ENCODE measurements around the gene CPB2.

Gene CPB2

DNA sequence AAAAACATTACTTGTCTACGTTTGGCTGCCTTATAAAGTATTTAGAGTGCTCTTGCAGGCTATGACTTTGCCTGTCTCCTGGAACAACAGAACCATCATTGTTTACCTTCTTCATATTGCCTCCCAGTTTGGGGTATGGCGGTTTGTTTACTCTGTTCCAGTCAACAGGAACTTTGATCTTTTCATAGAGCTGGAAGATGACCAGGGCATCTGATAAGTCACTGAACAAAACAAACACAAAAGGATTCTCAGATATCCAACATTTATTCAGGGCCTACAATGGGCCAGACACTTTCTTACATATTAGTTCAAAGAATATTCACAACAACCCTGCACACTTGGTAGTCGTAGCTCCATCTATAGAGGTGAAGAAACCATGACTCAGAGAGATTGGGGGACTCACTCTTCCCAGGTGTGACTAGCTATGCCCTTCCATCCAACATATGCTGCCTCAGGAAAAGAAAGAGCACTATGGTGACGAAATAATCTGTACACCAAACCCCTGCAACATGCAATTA, 38.4 kb upstream of the CPB2 start (continued):
- TF ChIP-seq BACH2 (CRISPR knock-in tag; IDR thresholded peaks at IDR 0.05; ENCODE audit: borderline replicate concordance) (no peak), ZFP3 (CRISPR knock-in tag; IDR thresholded peaks at IDR 0.05) (no peak), ARNTL (CRISPR knock-in tag; IDR thresholded peaks at IDR 0.05; ENCODE audit: borderline replicate concordance, low read depth) (no peak), RARB (CRISPR knock-in tag; IDR thresholded peaks at IDR 0.05) (no peak), ESRRG (CRISPR knock-in tag; IDR thresholded peaks at IDR 0.05) (no peak), PPARA (CRISPR knock-in tag; IDR thresholded peaks at IDR 0.05; ENCODE audit: borderline replicate concordance) (no peak), TCF4 (CRISPR knock-in tag; IDR thresholded peaks at IDR 0.05; ENCODE audit: borderline replicate concordance) (no peak)

DNA sequence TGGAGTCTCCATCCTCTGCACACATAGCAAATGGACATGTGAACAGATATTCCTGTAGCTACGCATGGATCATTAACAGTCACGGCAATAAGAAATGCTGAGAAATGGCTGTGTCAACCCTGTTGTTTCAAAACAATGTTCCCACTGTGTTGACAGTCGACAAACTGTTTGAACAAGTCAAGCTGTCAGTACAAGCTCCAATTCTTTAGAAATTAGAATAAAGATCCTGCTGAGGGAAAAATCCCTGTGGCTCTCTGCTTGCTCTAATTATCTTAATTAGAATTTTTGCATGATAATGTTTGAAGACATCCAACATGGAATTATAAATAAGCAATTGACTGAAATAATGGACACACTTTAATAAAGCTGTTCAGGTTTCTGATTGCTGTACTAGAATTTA, 37.9 kb upstream of the CPB2 start:
- no peak for ATAC-seq

DNA sequence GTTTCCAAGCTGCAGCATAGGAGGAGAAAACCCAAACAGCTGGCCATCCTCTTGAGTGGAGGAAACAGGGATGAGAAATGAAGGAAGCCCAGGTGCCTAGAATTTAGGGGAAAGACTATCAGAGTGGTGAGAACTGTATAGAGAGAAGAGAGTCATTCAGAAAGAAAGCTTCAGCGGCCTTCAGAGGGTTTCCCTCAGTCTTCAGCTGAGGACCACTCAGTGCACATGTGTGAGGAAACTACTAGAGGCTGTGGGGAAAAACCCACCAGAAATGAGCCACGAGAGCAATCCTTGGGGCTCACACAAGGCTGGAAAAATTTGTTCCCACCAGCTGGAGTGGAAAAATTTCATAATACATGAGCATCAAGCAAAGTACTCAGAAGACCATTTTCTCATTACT, 35.2 kb upstream of the CPB2 start:
- ATAC-seq, result no peak
- TF ChIP-seq, protein P1, sequence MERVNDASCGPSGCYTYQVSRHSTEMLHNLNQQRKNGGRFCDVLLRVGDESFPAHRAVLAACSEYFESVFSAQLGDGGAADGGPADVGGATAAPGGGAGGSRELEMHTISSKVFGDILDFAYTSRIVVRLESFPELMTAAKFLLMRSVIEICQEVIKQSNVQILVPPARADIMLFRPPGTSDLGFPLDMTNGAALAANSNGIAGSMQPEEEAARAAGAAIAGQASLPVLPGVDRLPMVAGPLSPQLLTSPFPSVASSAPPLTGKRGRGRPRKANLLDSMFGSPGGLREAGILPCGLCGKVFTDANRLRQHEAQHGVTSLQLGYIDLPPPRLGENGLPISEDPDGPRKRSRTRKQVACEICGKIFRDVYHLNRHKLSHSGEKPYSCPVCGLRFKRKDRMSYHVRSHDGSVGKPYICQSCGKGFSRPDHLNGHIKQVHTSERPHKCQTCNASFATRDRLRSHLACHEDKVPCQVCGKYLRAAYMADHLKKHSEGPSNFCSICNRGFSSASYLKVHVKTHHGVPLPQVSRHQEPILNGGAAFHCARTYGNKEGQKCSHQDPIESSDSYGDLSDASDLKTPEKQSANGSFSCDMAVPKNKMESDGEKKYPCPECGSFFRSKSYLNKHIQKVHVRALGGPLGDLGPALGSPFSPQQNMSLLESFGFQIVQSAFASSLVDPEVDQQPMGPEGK (CRISPR knock-in tag; IDR thresholded peaks at IDR 0.05; ENCODE audit: borderline replicate concordance), result no peak
- TF ChIP-seq PPARA (CRISPR knock-in tag; IDR thresholded peaks at IDR 0.05; ENCODE audit: borderline replicate concordance) (no peak), ZFP3 (CRISPR knock-in tag; IDR thresholded peaks at IDR 0.05) (no peak), OSR1 (CRISPR knock-in tag; IDR thresholded peaks at IDR 0.05) (no peak), GLIS3 (CRISPR knock-in tag; IDR thresholded peaks at IDR 0.05) (no peak), BACH2 (CRISPR knock-in tag; IDR thresholded peaks at IDR 0.05; ENCODE audit: borderline replicate concordance) (no peak), ZC3H10 (CRISPR knock-in tag; IDR thresholded peaks at IDR 0.05) (no peak), ZNF8 (CRISPR knock-in tag; IDR thresholded peaks at IDR 0.05) (no peak), ZNF70 (CRISPR knock-in tag; IDR thresholded peaks at IDR 0.05) (no peak), ZFP30 (CRISPR knock-in tag; IDR thresholded peaks at IDR 0.05) (no peak), ISL1 (CRISPR knock-in tag; IDR thresholded peaks at IDR 0.05) (no peak), ESRRG (CRISPR knock-in tag; IDR thresholded peaks at IDR 0.05) (no peak), ARNTL (CRISPR knock-in tag; IDR thresholded peaks at IDR 0.05; ENCODE audit: borderline replicate concordance, low read depth) (no peak)
- TF ChIP-seq, protein P2, sequence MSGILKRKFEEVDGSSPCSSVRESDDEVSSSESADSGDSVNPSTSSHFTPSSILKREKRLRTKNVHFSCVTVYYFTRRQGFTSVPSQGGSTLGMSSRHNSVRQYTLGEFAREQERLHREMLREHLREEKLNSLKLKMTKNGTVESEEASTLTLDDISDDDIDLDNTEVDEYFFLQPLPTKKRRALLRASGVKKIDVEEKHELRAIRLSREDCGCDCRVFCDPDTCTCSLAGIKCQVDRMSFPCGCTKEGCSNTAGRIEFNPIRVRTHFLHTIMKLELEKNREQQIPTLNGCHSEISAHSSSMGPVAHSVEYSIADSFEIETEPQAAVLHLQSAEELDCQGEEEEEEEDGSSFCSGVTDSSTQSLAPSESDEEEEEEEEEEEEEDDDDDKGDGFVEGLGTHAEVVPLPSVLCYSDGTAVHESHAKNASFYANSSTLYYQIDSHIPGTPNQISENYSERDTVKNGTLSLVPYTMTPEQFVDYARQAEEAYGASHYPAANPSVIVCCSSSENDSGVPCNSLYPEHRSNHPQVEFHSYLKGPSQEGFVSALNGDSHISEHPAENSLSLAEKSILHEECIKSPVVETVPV (CRISPR knock-in tag; IDR thresholded peaks at IDR 0.05), result no peak
- TF ChIP-seq, protein P3, sequence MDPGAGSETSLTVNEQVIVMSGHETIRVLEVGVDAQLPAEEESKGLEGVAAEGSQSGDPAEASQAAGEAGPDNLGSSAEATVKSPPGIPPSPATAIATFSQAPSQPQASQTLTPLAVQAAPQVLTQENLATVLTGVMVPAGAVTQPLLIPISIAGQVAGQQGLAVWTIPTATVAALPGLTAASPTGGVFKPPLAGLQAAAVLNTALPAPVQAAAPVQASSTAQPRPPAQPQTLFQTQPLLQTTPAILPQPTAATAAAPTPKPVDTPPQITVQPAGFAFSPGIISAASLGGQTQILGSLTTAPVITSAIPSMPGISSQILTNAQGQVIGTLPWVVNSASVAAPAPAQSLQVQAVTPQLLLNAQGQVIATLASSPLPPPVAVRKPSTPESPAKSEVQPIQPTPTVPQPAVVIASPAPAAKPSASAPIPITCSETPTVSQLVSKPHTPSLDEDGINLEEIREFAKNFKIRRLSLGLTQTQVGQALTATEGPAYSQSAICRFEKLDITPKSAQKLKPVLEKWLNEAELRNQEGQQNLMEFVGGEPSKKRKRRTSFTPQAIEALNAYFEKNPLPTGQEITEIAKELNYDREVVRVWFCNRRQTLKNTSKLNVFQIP (CRISPR knock-in tag; IDR thresholded peaks at IDR 0.05; ENCODE audit: borderline replicate concordance, low read depth), result no peak
- TF ChIP-seq, protein P4, sequence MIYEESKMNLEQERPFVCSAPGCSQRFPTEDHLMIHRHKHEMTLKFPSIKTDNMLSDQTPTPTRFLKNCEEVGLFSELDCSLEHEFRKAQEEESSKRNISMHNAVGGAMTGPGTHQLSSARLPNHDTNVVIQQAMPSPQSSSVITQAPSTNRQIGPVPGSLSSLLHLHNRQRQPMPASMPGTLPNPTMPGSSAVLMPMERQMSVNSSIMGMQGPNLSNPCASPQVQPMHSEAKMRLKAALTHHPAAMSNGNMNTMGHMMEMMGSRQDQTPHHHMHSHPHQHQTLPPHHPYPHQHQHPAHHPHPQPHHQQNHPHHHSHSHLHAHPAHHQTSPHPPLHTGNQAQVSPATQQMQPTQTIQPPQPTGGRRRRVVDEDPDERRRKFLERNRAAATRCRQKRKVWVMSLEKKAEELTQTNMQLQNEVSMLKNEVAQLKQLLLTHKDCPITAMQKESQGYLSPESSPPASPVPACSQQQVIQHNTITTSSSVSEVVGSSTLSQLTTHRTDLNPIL (CRISPR knock-in tag; IDR thresholded peaks at IDR 0.05; ENCODE audit: low read depth), result no peak
- TF ChIP-seq, protein P5, sequence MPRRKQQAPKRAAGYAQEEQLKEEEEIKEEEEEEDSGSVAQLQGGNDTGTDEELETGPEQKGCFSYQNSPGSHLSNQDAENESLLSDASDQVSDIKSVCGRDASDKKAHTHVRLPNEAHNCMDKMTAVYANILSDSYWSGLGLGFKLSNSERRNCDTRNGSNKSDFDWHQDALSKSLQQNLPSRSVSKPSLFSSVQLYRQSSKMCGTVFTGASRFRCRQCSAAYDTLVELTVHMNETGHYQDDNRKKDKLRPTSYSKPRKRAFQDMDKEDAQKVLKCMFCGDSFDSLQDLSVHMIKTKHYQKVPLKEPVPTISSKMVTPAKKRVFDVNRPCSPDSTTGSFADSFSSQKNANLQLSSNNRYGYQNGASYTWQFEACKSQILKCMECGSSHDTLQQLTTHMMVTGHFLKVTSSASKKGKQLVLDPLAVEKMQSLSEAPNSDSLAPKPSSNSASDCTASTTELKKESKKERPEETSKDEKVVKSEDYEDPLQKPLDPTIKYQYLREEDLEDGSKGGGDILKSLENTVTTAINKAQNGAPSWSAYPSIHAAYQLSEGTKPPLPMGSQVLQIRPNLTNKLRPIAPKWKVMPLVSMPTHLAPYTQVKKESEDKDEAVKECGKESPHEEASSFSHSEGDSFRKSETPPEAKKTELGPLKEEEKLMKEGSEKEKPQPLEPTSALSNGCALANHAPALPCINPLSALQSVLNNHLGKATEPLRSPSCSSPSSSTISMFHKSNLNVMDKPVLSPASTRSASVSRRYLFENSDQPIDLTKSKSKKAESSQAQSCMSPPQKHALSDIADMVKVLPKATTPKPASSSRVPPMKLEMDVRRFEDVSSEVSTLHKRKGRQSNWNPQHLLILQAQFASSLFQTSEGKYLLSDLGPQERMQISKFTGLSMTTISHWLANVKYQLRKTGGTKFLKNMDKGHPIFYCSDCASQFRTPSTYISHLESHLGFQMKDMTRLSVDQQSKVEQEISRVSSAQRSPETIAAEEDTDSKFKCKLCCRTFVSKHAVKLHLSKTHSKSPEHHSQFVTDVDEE (CRISPR knock-in tag; IDR thresholded peaks at IDR 0.05), result no peak

More for the DNA sequence above, 37.9 kb upstream of the CPB2 start:
- TF ChIP-seq SNAI2 (CRISPR knock-in tag; IDR thresholded peaks at IDR 0.05), result no peak
